Cardiac fibroblast (primary cell): ENCODE results near the gene REV1.

ENCODE experiments used
- DNase-seq, 2 donors: peaks; one replicate each; pipeline versions ENCODE4 v3.0.0 to v3.0.0-alpha.2; 2010; ENCODE audit warnings: low read depth in 2 of 2
- H3K4me3 ChIP-seq, 2 donors: replicated peaks in 1 of 2; 1 replicate in 1 of 2; 2 replicates in 1 of 2; pipeline ENCODE4 v1.5.1; 2011; ENCODE audit warnings: low read depth in 2 of 2, low read length in 2 of 2, mild to moderate bottlenecking in 2 of 2, moderate library complexity in 1 of 2
- TF ChIP-seq, protein P1 (sequence below): IDR thresholded peaks from one replicate; pipeline ENCODE4 v1.5.1; 2011; ENCODE audit warnings: low read depth, mild to moderate bottlenecking, low read length, inconsistent platforms

Gene REV1

DNA sequence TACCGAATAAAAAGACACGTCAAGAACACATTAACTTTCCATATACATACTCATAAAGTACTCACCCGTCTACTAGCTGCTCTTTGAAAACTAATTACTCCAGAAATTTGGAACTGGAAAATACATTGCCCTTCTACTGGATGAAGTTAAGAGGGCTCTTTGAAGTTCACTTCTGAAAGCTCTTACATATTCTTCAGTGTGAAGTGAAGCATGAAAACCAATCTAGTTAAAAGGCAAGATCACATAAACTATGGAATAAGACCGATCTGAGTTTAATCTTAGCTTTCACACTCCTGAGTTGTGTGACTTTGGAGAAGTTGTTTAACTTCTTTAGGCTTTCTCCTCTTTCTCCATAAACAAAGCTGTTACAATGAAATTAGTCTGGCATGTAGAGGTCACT, 38.5 kb downstream of the REV1 start:
- no peak overlapping the region for H3K4me3 ChIP-seq
- TF ChIP-seq, protein P1, sequence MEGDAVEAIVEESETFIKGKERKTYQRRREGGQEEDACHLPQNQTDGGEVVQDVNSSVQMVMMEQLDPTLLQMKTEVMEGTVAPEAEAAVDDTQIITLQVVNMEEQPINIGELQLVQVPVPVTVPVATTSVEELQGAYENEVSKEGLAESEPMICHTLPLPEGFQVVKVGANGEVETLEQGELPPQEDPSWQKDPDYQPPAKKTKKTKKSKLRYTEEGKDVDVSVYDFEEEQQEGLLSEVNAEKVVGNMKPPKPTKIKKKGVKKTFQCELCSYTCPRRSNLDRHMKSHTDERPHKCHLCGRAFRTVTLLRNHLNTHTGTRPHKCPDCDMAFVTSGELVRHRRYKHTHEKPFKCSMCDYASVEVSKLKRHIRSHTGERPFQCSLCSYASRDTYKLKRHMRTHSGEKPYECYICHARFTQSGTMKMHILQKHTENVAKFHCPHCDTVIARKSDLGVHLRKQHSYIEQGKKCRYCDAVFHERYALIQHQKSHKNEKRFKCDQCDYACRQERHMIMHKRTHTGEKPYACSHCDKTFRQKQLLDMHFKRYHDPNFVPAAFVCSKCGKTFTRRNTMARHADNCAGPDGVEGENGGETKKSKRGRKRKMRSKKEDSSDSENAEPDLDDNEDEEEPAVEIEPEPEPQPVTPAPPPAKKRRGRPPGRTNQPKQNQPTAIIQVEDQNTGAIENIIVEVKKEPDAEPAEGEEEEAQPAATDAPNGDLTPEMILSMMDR, result no peak
- DNase-seq, result no peak

- TF ChIP-seq, protein P1, result no peak
- no peak for DNase-seq
- H3K4me3 ChIP-seq, result no peak overlapping the region
These were observed 39.6 kb downstream of the REV1 start for GRCh38 chr2:99450199-99450598.

GRCh38 chr2:99448556-99448955, 41.3 kb downstream of the REV1 start:
- peak; percentile 59 to 74 for DNase-seq
- TF ChIP-seq, protein P1, result no peak
- no peak overlapping the region for H3K4me3 ChIP-seq

GRCh38 chr2:99445065-99445464, 44.8 kb downstream of the REV1 start:
- no peak overlapping the region for H3K4me3 ChIP-seq
- TF ChIP-seq, protein P1, result no peak
- no peak for DNase-seq

GRCh38 chr2:99444222-99444621, 45.6 kb downstream of the REV1 start:
- TF ChIP-seq, protein P1, result no peak
- H3K4me3 ChIP-seq, result no peak overlapping the region
- DNase-seq, result no peak

DNA sequence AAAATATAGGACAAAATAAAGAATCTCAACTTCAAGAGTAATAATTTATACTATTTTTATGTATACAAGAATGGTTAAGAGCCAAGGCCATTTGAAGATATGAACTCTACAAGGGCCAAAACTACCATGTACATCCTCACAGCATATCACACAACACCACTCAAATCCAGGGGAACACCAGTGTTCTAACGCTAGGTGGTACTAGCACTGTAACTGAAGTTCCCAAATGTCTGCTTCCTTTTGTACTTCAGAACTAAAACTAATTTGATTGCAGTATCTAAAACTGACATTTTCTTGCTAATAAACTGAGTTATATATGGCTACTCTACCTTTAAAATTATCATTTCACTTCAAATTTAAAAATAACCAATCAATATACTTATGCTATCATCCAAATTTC, 47.0 kb downstream of the REV1 start:
- H3K4me3 ChIP-seq, result no peak overlapping the region
- peak; percentile 40 to 52 for DNase-seq

DNA sequence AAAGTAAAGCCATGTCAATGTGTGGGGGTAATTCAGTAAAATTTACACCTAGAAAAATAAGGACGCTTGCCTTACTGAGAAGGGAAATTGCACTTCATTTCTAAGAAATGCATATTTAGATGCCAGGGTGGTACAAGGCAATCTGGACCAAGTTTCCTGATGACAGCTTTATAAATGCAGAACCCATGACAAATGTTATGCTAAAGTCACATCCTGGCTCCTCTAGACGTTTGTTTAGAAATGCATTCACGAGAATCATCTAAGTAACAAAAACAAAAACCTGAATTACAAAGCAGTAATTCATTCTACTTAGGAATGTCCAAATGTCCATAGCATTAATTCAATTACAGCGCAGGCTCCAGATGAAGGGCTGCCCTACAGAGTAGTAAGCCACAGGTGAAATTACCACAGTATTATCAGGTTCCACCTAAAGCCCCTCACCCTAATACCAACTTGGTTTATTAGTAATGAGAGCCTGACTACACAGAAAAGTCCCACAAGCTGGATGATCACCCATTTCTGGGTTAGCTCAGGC, 49.8 kb downstream of the REV1 start:
- TF ChIP-seq, protein P1, result no peak
- H3K4me3 ChIP-seq, result no peak overlapping the region
- DNase-seq, result no peak

More for the DNA sequence above, 47.0 kb downstream of the REV1 start:
- TF ChIP-seq, protein P1, result peak; percentile 33
